ENCODE measurements around the gene TNK1.

The TNK1 gene

GRCh38 chr17:7425756-7426155 lies 44.9 kb downstream of the TNK1 start:
- in situ Hi-C loops (cut with MboI; ENCODE audit: low pct_unique_long_range_greater_than_20kb, low sequenced_read_pairs): no loop called here
- DNase-seq: no peak

GRCh38 chr17:7426203-7426863 lies 45.4 kb downstream of the TNK1 start:
- no peak for DNase-seq
- in situ Hi-C loops (cut with MboI; ENCODE audit: low pct_unique_long_range_greater_than_20kb, low sequenced_read_pairs): no loop called here

- in situ Hi-C loops (cut with MboI; ENCODE audit: low pct_unique_long_range_greater_than_20kb, low sequenced_read_pairs): no loop called here
- DNase-seq: no peak
Observed at GRCh38 chr17:7426896-7427489, 46.1 kb downstream of the TNK1 start.

GRCh38 chr17:7427549-7427948 lies 46.7 kb downstream of the TNK1 start:
- DNase-seq: no peak
- in situ Hi-C loops (cut with MboI; ENCODE audit: low pct_unique_long_range_greater_than_20kb, low sequenced_read_pairs): no loop called here

GRCh38 chr17:7428557-7428956 lies 47.7 kb downstream of the TNK1 start, which contains the start of gene SPEM3:
Gene SPEM3, plus strand, starts transcription at chr17:7428857. Its CDS starts 46 bp downstream, at chr17:7428903.
- no peak for DNase-seq
- in situ Hi-C loops (cut with MboI; ENCODE audit: low pct_unique_long_range_greater_than_20kb, low sequenced_read_pairs): no loop called here

- DNase-seq: no peak
- in situ Hi-C loops (cut with MboI; ENCODE audit: low pct_unique_long_range_greater_than_20kb, low sequenced_read_pairs): no loop called here
Observed at GRCh38 chr17:7429722-7430121, 48.8 kb downstream of the TNK1 start.

- no peak for DNase-seq
- in situ Hi-C loops (cut with MboI; ENCODE audit: low pct_unique_long_range_greater_than_20kb, low sequenced_read_pairs): no loop called here
Observed at GRCh38 chr17:7431231-7431630, 50.3 kb downstream of the TNK1 start.

- DNase-seq: no peak
- in situ Hi-C loops (cut with MboI; ENCODE audit: low pct_unique_long_range_greater_than_20kb, low sequenced_read_pairs): no loop called here
Observed at GRCh38 chr17:7432296-7432695, 51.4 kb downstream of the TNK1 start.

- in situ Hi-C loops (cut with MboI; ENCODE audit: low pct_unique_long_range_greater_than_20kb, low sequenced_read_pairs): no loop called here
- DNase-seq: peak; percentile 87
Observed at GRCh38 chr17:7435676-7436555, 55.0 kb downstream of the TNK1 start.

- peak; percentile 85 for DNase-seq
- in situ Hi-C loops (cut with MboI; ENCODE audit: low pct_unique_long_range_greater_than_20kb, low sequenced_read_pairs): no loop called here
Observed at GRCh38 chr17:7436556-7437368, 55.9 kb downstream of the TNK1 start.

- in situ Hi-C loops (cut with MboI; ENCODE audit: low pct_unique_long_range_greater_than_20kb, low sequenced_read_pairs): no loop called here
- DNase-seq: no peak
Observed at GRCh38 chr17:7437369-7437863, 56.5 kb downstream of the TNK1 start.

- in situ Hi-C loops (cut with MboI; ENCODE audit: low pct_unique_long_range_greater_than_20kb, low sequenced_read_pairs): no loop called here
- peak; percentile 68 for DNase-seq
Observed at GRCh38 chr17:7437950-7438614, 57.2 kb downstream of the TNK1 start.

- DNase-seq: no peak
- in situ Hi-C loops (cut with MboI; ENCODE audit: low pct_unique_long_range_greater_than_20kb, low sequenced_read_pairs): no loop called here
Observed at GRCh38 chr17:7438656-7439460, 58.0 kb downstream of the TNK1 start.
